K562 (cell line): ENCODE results near the gene DLAT. TPM values are rescaled to one million over a fixed set of nuclear protein-coding genes. Genes with fewer than 3 reads are reported as not detected.

Experiments used
- ATF4 ChIP-seq: fragments of 450-650 bp; formaldehyde crosslinking; IDR thresholded peaks from 2 replicates; pipeline ENCODE4 v1.4.0; 2022; ENCODE audit warnings: mild to moderate bottlenecking, moderate library complexity
- CREM ChIP-seq: IDR thresholded peaks from 2 replicates; pipeline ENCODE4 v1.6.1; 2014; ENCODE audit warnings: antibody characterized with exemption, low read depth
- DPF2 ChIP-seq: fragments of 450-650 bp; IDR thresholded peaks from 2 replicates; pipeline ENCODE4 v1.6.1; 2016
- ELF1 ChIP-seq: fragments of 200-800 bp; sonication (Bioruptor generic); IDR thresholded peaks from 2 replicates; pipeline ENCODE4 v1.6.1; 2016; ENCODE audit warnings: missing genetic modification characterization, missing compliant biosample characterization
- KDM5B ChIP-seq: fragments of 200-600 bp; sonication (generic); IDR thresholded peaks from 2 replicates; pipeline ENCODE4 v1.6.1; 2012; ENCODE audit warnings: low read depth, mild to moderate bottlenecking, moderate library complexity, low read length, control low read depth, inconsistent platforms; ENCODE audit not compliant: insufficient replicate concordance
- NBN ChIP-seq: fragments of 450-650 bp; IDR thresholded peaks from 2 replicates; pipeline ENCODE4 v1.6.1; 2016; ENCODE audit warnings: low read depth, mild to moderate bottlenecking
- NR2F6 ChIP-seq: fragments of 450-650 bp; formaldehyde crosslinking; IDR thresholded peaks from 2 replicates; pipeline ENCODE4 v1.4.0; 2020; ENCODE audit warnings: mild to moderate bottlenecking
- NRF1 ChIP-seq, 2 experiments: fragments of 450-650 bp; IDR thresholded peaks in 1 of 2; conservative IDR thresholded peaks in 1 of 2; 2 replicates each; pipeline ENCODE4 v1.6.1; 2014; ENCODE audit warnings: mild to moderate bottlenecking in 2 of 2
- REST ChIP-seq, 2 experiments: fragments of 450-650 bp; formaldehyde crosslinking in 1 of 2; IDR thresholded peaks; 2 replicates each; pipeline versions ENCODE4 v1.4.0 to v1.6.1; 2014 to 2020; ENCODE audit warnings: mild to moderate bottlenecking in 2 of 2, borderline replicate concordance in 1 of 2, low read depth in 1 of 2
- SOX6 ChIP-seq: fragments of 450-650 bp; IDR thresholded peaks from 2 replicates; pipeline ENCODE4 v1.6.1; 2014; ENCODE audit warnings: mild to moderate bottlenecking
- SP1 ChIP-seq: sonication (generic); formaldehyde crosslinking; IDR thresholded peaks from 2 replicates; pipeline ENCODE4 v1.8.1; 2022; ENCODE audit warnings: mild to moderate bottlenecking, missing genetic modification reagents
- ZNF140 ChIP-seq: fragments of 250-450 bp; sonication (Bioruptor Pico); IDR thresholded peaks from 2 replicates; pipeline ENCODE4 v1.8.0; 2021; ENCODE audit warnings: moderate library complexity, mild to moderate bottlenecking, inconsistent platforms
- ZNF408 ChIP-seq: fragments of 250-450 bp; sonication (Bioruptor Pico); IDR thresholded peaks from 2 replicates; pipeline ENCODE4 v1.4.0; 2020; ENCODE audit warnings: low read depth, mild to moderate bottlenecking, moderate library complexity
- polyA plus RNA-seq, 8 experiments: library from polyadenylated mRNA; depleted of rRNA in 4 of 8; stranded (reverse) in 5 of 8; unstranded in 3 of 8; fragments of >200 nt; fragmentation: Nextera tagmentation in 2 of 8; fragmentation: Illumina TruSeq in 1 of 8; extraction: Ambion mirVana in 2 of 8; extraction: Trizol in 1 of 8; gene quantifications; 2 replicates each; pipeline versions ENCODE4 v1.2.1 to v1.2.3, GENCODE V29; 2011 to 2014; ENCODE audit warnings: inconsistent platforms in 1 of 8, missing spikeins in 1 of 8
- total RNA-seq, 7 experiments: library from RNA; depleted of rRNA in 6 of 7; stranded (reverse); fragments of >200 nt in 6 of 7; fragmentation: Illumina TruSeq in 2 of 7; extraction: Trizol in 2 of 7; gene quantifications; 2 replicates each; pipeline versions ENCODE4 v1.2.1 to v1.2.3, GENCODE V29; 2011 to 2021; ENCODE audit warnings: low replicate concordance in 1 of 7
- TF ChIP-seq, protein P1 (sequence below): fragments of 450-650 bp; conservative IDR thresholded peaks from 2 replicates; pipeline ENCODE4 v1.6.1; 2016; ENCODE audit warnings: missing genetic modification characterization, low read depth, mild to moderate bottlenecking, control low read depth, missing compliant biosample characterization

The DLAT gene
- total and polyA plus RNA-seq, 9 of the 15 experiments (the other 6 are each of a cell fraction or from before 2014, with no cell fraction given): 41.7 to 152 (median 105) TPM

DNA sequence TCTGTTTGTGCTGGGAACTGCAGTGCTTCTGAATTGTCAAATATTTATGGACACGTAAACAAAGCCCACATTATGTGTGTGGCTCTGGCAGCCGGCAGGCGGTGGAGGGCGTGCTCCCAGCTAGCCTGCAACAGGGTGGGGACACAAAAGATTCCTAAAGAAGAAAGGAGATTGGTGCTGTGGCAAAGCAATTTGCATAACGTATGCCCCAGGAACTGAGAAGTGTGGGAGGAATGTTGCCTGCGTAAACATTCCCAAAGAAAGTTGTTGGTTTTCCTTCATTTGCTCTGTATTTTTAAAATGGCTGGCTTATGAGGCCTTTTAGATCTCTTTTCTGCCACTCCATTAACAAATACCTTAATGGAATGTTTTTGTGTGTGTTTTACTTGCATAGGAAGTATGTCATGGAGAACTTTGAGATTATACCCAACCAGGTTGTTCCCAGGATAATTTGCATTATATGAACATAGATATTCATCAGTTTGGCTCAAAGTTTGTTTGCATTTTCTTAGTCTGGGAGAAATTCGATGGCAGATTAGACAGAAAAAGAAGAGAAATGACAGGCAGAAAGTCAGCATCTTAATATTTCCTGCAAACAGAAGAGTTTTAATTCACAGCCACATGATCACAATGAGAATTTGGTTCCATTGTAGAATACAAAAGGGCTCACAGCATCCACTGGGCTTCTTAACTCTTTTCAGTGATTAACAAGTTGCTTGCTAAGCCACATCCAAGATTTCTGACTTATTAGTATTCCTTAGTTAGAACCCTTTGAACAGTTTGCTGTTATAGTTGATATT is 41.8 kb upstream of the DLAT start (continued):
- TF ChIP-seq SOX6 (peak; percentile 54; the same call in 1 of the 2 replicates), DPF2 (0 out of 2 replicates have a peak, but pooled peaks have one; percentile 21), NBN (no peak), ELF1 (tag) (0 out of 2 replicates have a peak, but pooled peaks have one; percentile 44), CREM (peak; percentile 19; the same call in 1 of the 2 replicates), ZNF140 (CRISPR knock-in tag) (peak; percentile 8; the same call in 1 of the 2 replicates), NRF1 (conservative IDR thresholded peaks at IDR 0.05 in 1 of 2, IDR thresholded peaks at IDR 0.05 in 1 of 2) (0 out of 4 replicates have a peak, but pooled peaks of 1 of the 2 experiments have one; percentile 22), REST (IDR thresholded peaks at IDR 0.05; ENCODE audit: borderline replicate concordance) (0 out of 2 replicates have a peak, but pooled peaks have one; percentile 12), REST (CRISPR knock-in tag; IDR thresholded peaks at IDR 0.05; ENCODE audit: low read depth) (no peak), KDM5B (no peak), ATF4 (CRISPR knock-in tag) (no peak), ZNF408 (CRISPR knock-in tag) (no peak), NR2F6 (CRISPR knock-in tag) (no peak), SP1 (CRISPR knock-in tag) (no peak)
- TF ChIP-seq, protein P1, sequence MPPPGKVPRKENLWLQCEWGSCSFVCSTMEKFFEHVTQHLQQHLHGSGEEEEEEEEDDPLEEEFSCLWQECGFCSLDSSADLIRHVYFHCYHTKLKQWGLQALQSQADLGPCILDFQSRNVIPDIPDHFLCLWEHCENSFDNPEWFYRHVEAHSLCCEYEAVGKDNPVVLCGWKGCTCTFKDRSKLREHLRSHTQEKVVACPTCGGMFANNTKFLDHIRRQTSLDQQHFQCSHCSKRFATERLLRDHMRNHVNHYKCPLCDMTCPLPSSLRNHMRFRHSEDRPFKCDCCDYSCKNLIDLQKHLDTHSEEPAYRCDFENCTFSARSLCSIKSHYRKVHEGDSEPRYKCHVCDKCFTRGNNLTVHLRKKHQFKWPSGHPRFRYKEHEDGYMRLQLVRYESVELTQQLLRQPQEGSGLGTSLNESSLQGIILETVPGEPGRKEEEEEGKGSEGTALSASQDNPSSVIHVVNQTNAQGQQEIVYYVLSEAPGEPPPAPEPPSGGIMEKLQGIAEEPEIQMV (tag): 0 out of 2 replicates have a peak, but pooled peaks have one; percentile 36
